Chondrocyte (in vitro differentiated cells): Measurements from ENCODE around the gene NEUROG2. TPM values are rescaled to one million over a fixed set of nuclear protein-coding genes. Genes with fewer than 3 reads are reported as not detected.
"Not testable (repeated sequence)": the region's sequence is repeated elsewhere in the genome, so short reads cannot be mapped to it uniquely, and the experiment has no call there.

Experiments used
- DNase-seq: peaks from one replicate; pipeline ENCODE4 v3.0.0; 2021; ENCODE audit warnings: mixed read lengths, low spot score
- H3K27ac Mint-ChIP-seq: one replicate; pipeline ENCODE4 v1.8.0; 2021; ENCODE audit warnings: mild to moderate bottlenecking, moderate library complexity, mixed read lengths; ENCODE audit not compliant: unreplicated experiment
- H3K27me3 Mint-ChIP-seq: 2 replicates; pipeline ENCODE4 v1.8.0; 2021; ENCODE audit warnings: low read depth, mixed read lengths
- H3K36me3 Mint-ChIP-seq: 2 replicates; pipeline ENCODE4 v1.8.0; 2021; ENCODE audit warnings: low read depth, mixed read lengths
- H3K4me1 Mint-ChIP-seq: 2 replicates; pipeline ENCODE4 v1.8.0; 2021; ENCODE audit warnings: low read depth, mild to moderate bottlenecking, mixed read lengths
- H3K4me3 Mint-ChIP-seq: one replicate; pipeline ENCODE4 v1.8.0; 2021; ENCODE audit warnings: mild to moderate bottlenecking, moderate library complexity, mixed read lengths; ENCODE audit not compliant: unreplicated experiment
- H3K9me3 Mint-ChIP-seq: 2 replicates; pipeline ENCODE4 v1.8.0; 2021; ENCODE audit warnings: low read depth, mixed read lengths
- total RNA-seq: library from RNA; stranded (reverse); gene quantifications from 3 replicates; pipeline ENCODE4 v1.2.1, GENCODE V29; 2021
- TF ChIP-seq, protein P1 (sequence below): fragments of 200-600 bp; sonication (generic); IDR thresholded peaks from 2 replicates; pipeline ENCODE4 v1.5.0; 2021; ENCODE audit warnings: antibody characterized with exemption, mild to moderate bottlenecking, moderate library complexity

The NEUROG2 gene
- total RNA-seq, 1 donor from 2014 or later, result not detected

DNA sequence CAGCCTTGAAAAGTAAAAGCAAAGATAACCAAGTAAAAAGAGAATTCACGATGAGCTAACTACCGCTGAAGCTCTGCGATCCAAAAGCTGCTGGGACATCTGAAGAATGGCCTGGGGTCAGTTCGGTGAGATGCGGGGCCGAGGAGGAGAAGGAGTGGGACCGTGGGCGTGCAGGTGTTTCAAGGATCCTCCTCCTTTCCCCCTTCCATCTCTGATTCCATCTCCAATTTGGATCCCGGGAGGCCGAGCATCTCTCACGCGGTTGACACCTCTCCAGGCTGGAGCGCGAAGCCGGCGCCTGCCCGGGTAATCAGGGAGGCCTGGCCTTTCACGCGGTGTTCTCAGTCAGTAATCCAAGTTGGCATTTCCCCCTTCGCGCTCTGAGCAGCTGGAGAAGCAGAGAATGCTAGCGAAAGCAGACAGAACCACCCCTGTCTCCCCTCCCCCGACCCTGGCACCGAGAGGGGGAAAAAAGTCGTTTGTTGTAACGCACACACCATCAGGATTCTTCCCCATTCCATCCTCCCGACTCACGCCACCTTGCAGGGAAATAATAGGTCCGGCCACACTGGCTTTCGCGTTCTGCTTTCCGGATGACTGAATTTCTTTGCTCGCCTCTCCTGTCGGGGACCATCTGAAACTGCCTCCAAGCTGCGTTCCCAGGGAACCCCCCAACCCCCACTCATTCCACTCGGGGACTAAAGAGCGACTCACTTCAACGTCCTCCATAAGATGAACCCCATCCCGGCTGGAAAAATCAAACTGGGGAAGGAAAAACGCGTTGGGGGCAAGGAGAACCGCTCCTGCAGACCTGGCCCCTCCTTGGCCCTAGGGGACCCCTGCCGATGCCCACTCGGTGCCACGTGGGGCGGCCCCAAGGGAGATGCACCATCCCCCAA lies 6.5 kb downstream of the NEUROG2 start:
- Mint-ChIP-seq H3K9me3 (peaks cover 2% of the 10 kb centered on the region), H3K36me3 (no peaks in the 10 kb centered on the region), H3K4me1 (peaks cover 29% of the 10 kb centered on the region), H3K4me3 (peak overlapping the region; percentile 49), H3K27ac (no peak overlapping the region), H3K27me3 (peaks cover 81% of the 10 kb centered on the region)
- no peak for DNase-seq
- TF ChIP-seq, protein P1, sequence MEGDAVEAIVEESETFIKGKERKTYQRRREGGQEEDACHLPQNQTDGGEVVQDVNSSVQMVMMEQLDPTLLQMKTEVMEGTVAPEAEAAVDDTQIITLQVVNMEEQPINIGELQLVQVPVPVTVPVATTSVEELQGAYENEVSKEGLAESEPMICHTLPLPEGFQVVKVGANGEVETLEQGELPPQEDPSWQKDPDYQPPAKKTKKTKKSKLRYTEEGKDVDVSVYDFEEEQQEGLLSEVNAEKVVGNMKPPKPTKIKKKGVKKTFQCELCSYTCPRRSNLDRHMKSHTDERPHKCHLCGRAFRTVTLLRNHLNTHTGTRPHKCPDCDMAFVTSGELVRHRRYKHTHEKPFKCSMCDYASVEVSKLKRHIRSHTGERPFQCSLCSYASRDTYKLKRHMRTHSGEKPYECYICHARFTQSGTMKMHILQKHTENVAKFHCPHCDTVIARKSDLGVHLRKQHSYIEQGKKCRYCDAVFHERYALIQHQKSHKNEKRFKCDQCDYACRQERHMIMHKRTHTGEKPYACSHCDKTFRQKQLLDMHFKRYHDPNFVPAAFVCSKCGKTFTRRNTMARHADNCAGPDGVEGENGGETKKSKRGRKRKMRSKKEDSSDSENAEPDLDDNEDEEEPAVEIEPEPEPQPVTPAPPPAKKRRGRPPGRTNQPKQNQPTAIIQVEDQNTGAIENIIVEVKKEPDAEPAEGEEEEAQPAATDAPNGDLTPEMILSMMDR, result no peak

- H3K36me3 Mint-ChIP-seq, result no peaks in the 10 kb centered on the region
- DNase-seq, result no peak
- no peak overlapping the region for H3K27ac Mint-ChIP-seq
- TF ChIP-seq, protein P1, result no peak
- H3K4me1 Mint-ChIP-seq, result peaks cover 25% of the 10 kb centered on the region
- H3K9me3 Mint-ChIP-seq, result peaks cover 2% of the 10 kb centered on the region
- no peak overlapping the region for H3K4me3 Mint-ChIP-seq
- peaks cover 78% of the 10 kb centered on the region for H3K27me3 Mint-ChIP-seq
Observed at GRCh38 chr4:112508356-112508755, 7.6 kb downstream of the NEUROG2 start.

DNA sequence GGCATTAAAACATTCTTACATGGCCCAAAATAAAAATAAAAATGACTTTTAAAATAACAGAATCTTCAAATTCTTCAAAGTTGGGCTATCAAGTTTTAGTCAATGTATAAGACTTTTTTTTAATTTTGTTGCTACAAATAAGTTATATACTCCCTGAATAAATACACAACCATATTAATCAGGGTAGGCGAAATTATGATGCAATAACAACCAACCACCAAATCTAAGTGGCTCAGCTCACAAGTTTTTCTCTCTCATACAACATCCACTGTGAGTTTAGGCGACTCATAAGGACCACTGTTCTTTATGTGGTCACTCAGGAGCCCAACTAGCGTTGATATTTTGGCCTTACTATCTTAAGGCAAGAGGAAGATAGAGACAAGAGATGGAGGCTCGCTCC lies 11.2 kb downstream of the NEUROG2 start:
- peaks cover 2% of the 10 kb centered on the region for H3K9me3 Mint-ChIP-seq
- peaks cover 67% of the 10 kb centered on the region for H3K27me3 Mint-ChIP-seq
- no peak for DNase-seq
- no peaks in the 10 kb centered on the region for H3K36me3 Mint-ChIP-seq
- H3K4me1 Mint-ChIP-seq, result peaks cover 9% of the 10 kb centered on the region
- H3K4me3 Mint-ChIP-seq, result no peak overlapping the region
- TF ChIP-seq, protein P1, result no peak
- no peak overlapping the region for H3K27ac Mint-ChIP-seq

GRCh38 chr4:112502871-112503270 lies 13.1 kb downstream of the NEUROG2 start:
- peaks cover 60% of the 10 kb centered on the region for H3K27me3 Mint-ChIP-seq
- H3K9me3 Mint-ChIP-seq, result peaks cover 3% of the 10 kb centered on the region
- TF ChIP-seq, protein P1, result no peak
- H3K4me3 Mint-ChIP-seq, result no peak overlapping the region
- no peaks in the 10 kb centered on the region for H3K4me1 Mint-ChIP-seq
- H3K27ac Mint-ChIP-seq, result no peak overlapping the region
- no peaks in the 10 kb centered on the region for H3K36me3 Mint-ChIP-seq
- no peak for DNase-seq

DNA sequence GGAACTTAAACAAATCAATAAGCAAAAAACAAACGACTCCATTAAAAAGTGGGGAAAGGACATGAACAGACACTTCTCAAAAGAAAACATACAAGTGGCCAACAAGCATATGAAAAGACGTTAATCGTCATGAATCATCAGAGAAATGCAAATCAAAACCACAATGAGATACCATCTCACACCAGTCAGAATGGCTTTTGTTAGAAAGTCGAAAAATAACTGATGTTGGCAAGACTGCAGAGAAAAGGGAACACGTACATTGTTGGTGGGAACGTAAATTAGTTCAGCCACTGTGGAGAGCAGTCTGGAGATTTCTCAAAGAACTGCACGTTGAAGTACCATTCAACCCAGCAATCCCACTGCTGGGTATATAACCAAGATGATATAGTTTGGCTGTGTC lies 23.7 kb downstream of the NEUROG2 start:
- Mint-ChIP-seq H3K27me3 (peaks cover 18% of the 10 kb centered on the region), H3K4me1 (no peaks in the 10 kb centered on the region), H3K36me3 (peaks cover 5% of the 10 kb centered on the region), H3K9me3 (peaks cover 20% of the 10 kb centered on the region), H3K27ac (no peak overlapping the region), H3K4me3 (no peak overlapping the region)
- no peak for DNase-seq
- TF ChIP-seq, protein P1, result no peak

- Mint-ChIP-seq H3K27me3 (peaks cover 18% of the 10 kb centered on the region), H3K9me3 (peaks cover 20% of the 10 kb centered on the region)
- not testable (repeated sequence) for H3K4me3 Mint-ChIP-seq, DNase-seq, H3K36me3 Mint-ChIP-seq, H3K4me1 Mint-ChIP-seq, H3K27ac Mint-ChIP-seq
Observed at GRCh38 chr4:112490808-112491207, 25.2 kb downstream of the NEUROG2 start.
